ENCODE measurements around the gene LGALS9.

DNA sequence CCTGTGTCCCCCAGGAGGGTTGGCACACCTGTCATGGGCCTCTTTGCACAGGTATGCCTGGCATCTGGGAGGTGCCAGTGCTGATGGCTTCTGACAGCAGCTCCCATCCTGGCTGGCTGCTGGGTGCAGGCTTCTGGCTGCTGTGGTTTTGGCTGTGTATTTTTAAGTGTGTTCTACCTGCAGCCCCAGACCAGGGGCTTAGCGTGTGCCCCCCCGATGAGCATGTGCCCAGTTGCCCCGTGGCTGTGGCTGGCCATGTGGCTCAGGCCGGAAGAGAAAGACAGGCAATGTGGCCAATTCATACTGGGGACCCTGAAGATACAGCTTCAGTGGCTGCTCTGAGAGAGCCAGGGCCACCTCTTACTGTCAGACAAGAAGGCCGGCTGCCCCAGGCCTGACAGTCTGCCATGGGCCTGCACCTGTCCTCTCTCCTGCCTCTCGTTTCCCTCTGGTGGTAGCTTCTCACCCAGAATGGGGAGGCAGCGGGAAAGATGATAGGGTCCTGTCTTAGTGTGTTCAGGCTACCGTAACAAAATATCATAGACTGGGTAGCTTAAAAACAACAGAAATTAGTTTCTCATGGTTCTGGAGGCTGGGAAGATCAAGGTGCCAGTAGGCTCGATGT is 37.6 kb upstream of the LGALS9 start:
- TF ChIP-seq ZNF3 (CRISPR knock-in tag; IDR thresholded peaks at IDR 0.05) (no peak), ZKSCAN1 (IDR thresholded peaks at IDR 0.05; ENCODE audit: low read depth, low read length) (no peak), ZNF436 (CRISPR knock-in tag; IDR thresholded peaks at IDR 0.05) (no peak), RBM14 (IDR thresholded peaks at IDR 0.05; ENCODE audit: borderline replicate concordance, insufficient read depth, low read depth, low read length) (no peak)
